GM23248 (cell line): ENCODE data around the gene TBX18. TPM values are rescaled to one million over a fixed set of nuclear protein-coding genes. Genes with fewer than 3 reads are reported as not detected.

Source experiments
- DNase-seq: peaks from one replicate; pipeline ENCODE4 v3.0.0-alpha.2; 2015
- H2AFZ ChIP-seq: fragments of 200-600 bp; sonication (generic); 2 replicates; pipeline ENCODE4 v1.6.1; 2016; ENCODE audit warnings: antibody characterized with exemption
- H3F3A ChIP-seq: fragments of 200-600 bp; sonication (generic); 2 replicates; pipeline ENCODE4 v1.6.1; 2016; ENCODE audit warnings: mild to moderate bottlenecking, antibody characterized with exemption, mixed run types; ENCODE audit not compliant: insufficient read depth
- H3K27ac ChIP-seq: fragments of 200-600 bp; sonication (generic); 2 replicates; pipeline ENCODE4 v1.5.1; 2016; ENCODE audit warnings: mild to moderate bottlenecking
- H3K27me3 ChIP-seq: fragments of 200-600 bp; sonication (generic); replicated peaks from 2 replicates; pipeline ENCODE4 v1.6.1; 2016; ENCODE audit warnings: mild to moderate bottlenecking; ENCODE audit not compliant: insufficient read depth
- H3K36me3 ChIP-seq: fragments of 200-600 bp; sonication (generic); 2 replicates; pipeline ENCODE4 v1.6.1; 2016; ENCODE audit warnings: low read depth, mild to moderate bottlenecking
- H3K4me1 ChIP-seq: fragments of 200-600 bp; sonication (generic); 2 replicates; pipeline ENCODE4 v1.6.1; 2016; ENCODE audit warnings: mild to moderate bottlenecking; ENCODE audit not compliant: insufficient read depth
- H3K4me2 ChIP-seq: fragments of 200-600 bp; sonication (generic); one replicate; pipeline ENCODE4 v1.6.1; 2016; ENCODE audit warnings: mild to moderate bottlenecking; ENCODE audit not compliant: unreplicated experiment
- H3K4me3 ChIP-seq: fragments of 200-600 bp; sonication (generic); 2 replicates; pipeline ENCODE4 v1.5.1; 2016; ENCODE audit warnings: mild to moderate bottlenecking
- H3K79me2 ChIP-seq: fragments of 200-600 bp; sonication (generic); 2 replicates; pipeline ENCODE4 v1.6.1; 2016; ENCODE audit warnings: mild to moderate bottlenecking; ENCODE audit not compliant: insufficient read depth
- H3K9ac ChIP-seq: fragments of 200-600 bp; sonication (generic); 2 replicates; pipeline ENCODE4 v1.6.1; 2016; ENCODE audit warnings: mild to moderate bottlenecking
- H3K9me2 ChIP-seq: fragments of 200-600 bp; sonication (generic); 2 replicates; pipeline ENCODE4 v1.6.1; 2016; ENCODE audit warnings: mixed run types, mild to moderate bottlenecking, moderate library complexity; ENCODE audit not compliant: insufficient read depth
- H3K9me3 ChIP-seq: fragments of 200-600 bp; sonication (generic); one replicate; pipeline ENCODE4 v1.6.1; 2017; ENCODE audit warnings: low read depth
- H4K20me1 ChIP-seq: fragments of 200-600 bp; sonication (generic); 2 replicates; pipeline ENCODE4 v1.6.0; 2016; ENCODE audit not compliant: insufficient read depth
- EZH2 ChIP-seq: fragments of 200-600 bp; sonication (generic); IDR thresholded peaks from 2 replicates; pipeline ENCODE4 v1.6.1; 2018; ENCODE audit warnings: antibody characterized with exemption, mild to moderate bottlenecking; ENCODE audit not compliant: insufficient read depth, poor library complexity, severe bottlenecking
- EZH2phosphoT487 ChIP-seq: fragments of 200-600 bp; sonication (generic); IDR thresholded peaks from 2 replicates; pipeline ENCODE4 v1.6.1; 2018; ENCODE audit warnings: antibody characterized with exemption, moderate library complexity, mild to moderate bottlenecking, low read depth; ENCODE audit not compliant: insufficient read depth
- WGBS, 2 experiments: methylation state at CpG; one replicate each; pipeline ENCODE4 v1.1.6; 2015 to 2017; ENCODE audit warnings: low lambda C conversion rate in 2 of 2, low coverage in 1 of 2; ENCODE audit errors: missing lambda C conversion rate in 2 of 2; 5-methylcytosine and 5-hydroxymethylcytosine counted together
- in situ Hi-C: fragments of 300-500 bp; cut with MboI; formaldehyde crosslinking; loops from 2 replicates; pipeline ENCODE4 v1.15.0; 2020
- polyA plus RNA-seq: library from polyadenylated mRNA; unstranded; fragments of >200 nt; fragmentation: Nextera tagmentation; extraction: Ambion mirVana; gene quantifications from 2 replicates; pipeline ENCODE4 v1.2.1, GENCODE V29; 2016
- total RNA-seq: library from RNA; depleted of rRNA; stranded (reverse); fragments of >200 nt; shearing (Covaris generic); gene quantifications from 2 replicates; pipeline ENCODE4 v1.2.3, GENCODE V29; 2014; rRNA removed

Gene TBX18
- total RNA-seq: 13.5 and 16.2 TPM in 2 replicates
- polyA plus RNA-seq: 5.1 and 5.7 TPM in 2 replicates

- peak within 1 kb of the TSS; percentile 95 for H3K9ac ChIP-seq
- H3K36me3 ChIP-seq: no peaks in the 10 kb centered on the region
- H3K9me2 ChIP-seq: no peaks in the 10 kb centered on the region
- H3K4me1 ChIP-seq: peaks cover 19% of the 10 kb centered on the region
- H3K27ac ChIP-seq: peak within 1 kb of the TSS; percentile 93
- H3K27me3 ChIP-seq: peaks cover 3% of the 10 kb centered on the region; the same call in 1 of the 2 replicates
- H3K4me3 ChIP-seq: peak within 1 kb of the TSS; percentile 91
- H3K9me3 ChIP-seq: no peaks in the 10 kb centered on the region
- peaks cover 32% of the 10 kb centered on the region for H3F3A ChIP-seq
- no peaks in the 10 kb centered on the region for H4K20me1 ChIP-seq
- DNase-seq: peak; percentile 100
- H3K79me2 ChIP-seq: peaks cover 36% of the 10 kb centered on the region
- no peak for TF ChIP-seq EZH2phosphoT487
- TF ChIP-seq EZH2: no peak
- H2AFZ ChIP-seq: peak within 1 kb of the TSS; percentile 87
- H3K4me2 ChIP-seq: peak within 1 kb of the TSS; percentile 93
- 1% methylated on average over 42 of the region's 42 CpGs for WGBS, 2 experiments
- in situ Hi-C loops: loop anchor here (25.0 kb wide), 2 partner anchors 723 to 877 kb away; no protein-coding TSS in a partner anchor
Measured at GRCh38 chr6:84764332-84765049, at the start of gene TBX18. TSS of gene TBX18 (minus strand) at chr6:84764598. CDS start at chr6:84764181, 417 bp downstream.

- Histone ChIP-seq H3K9ac (no peak overlapping the region), H3K9me3 (no peaks in the 10 kb centered on the region), H3K27me3 (no peaks in the 10 kb centered on the region), H4K20me1 (no peaks in the 10 kb centered on the region), H3K4me3 (no peak overlapping the region), H3K27ac (no peak overlapping the region), H3K36me3 (no peaks in the 10 kb centered on the region), H3K4me2 (no peak overlapping the region), H2AFZ (no peak overlapping the region), H3K9me2 (no peaks in the 10 kb centered on the region), H3F3A (no peaks in the 10 kb centered on the region), H3K4me1 (no peaks in the 10 kb centered on the region), H3K79me2 (no peaks in the 10 kb centered on the region)
- no peak for DNase-seq
- in situ Hi-C loops: no loop called here
- TF ChIP-seq EZH2: no peak
- no peak for TF ChIP-seq EZH2phosphoT487
Measured at GRCh38 chr6:84811351-84811750, 47.0 kb upstream of the TBX18 start.

- H4K20me1 ChIP-seq: no peaks in the 10 kb centered on the region
- no peak overlapping the region for H3K4me2 ChIP-seq
- H2AFZ ChIP-seq: no peak overlapping the region
- 8 to 17% methylated on average over 4 of the region's 4 CpGs for WGBS, 2 experiments
- H3F3A ChIP-seq: 0 out of 2 replicates have a peak, but pooled peaks cover 7% of the 10 kb centered on the region
- H3K79me2 ChIP-seq: no peaks in the 10 kb centered on the region
- no peaks in the 10 kb centered on the region for H3K27me3 ChIP-seq
- no peak for DNase-seq
- H3K9me3 ChIP-seq: no peaks in the 10 kb centered on the region
- no peak for TF ChIP-seq EZH2phosphoT487
- no peak for TF ChIP-seq EZH2
- no peaks in the 10 kb centered on the region for H3K36me3 ChIP-seq
- no peaks in the 10 kb centered on the region for H3K9me2 ChIP-seq
- H3K9ac ChIP-seq: no peak overlapping the region
- H3K4me1 ChIP-seq: peaks cover 9% of the 10 kb centered on the region; the same call in 1 of the 2 replicates
- H3K27ac ChIP-seq: no peak overlapping the region
- no peak overlapping the region for H3K4me3 ChIP-seq
- in situ Hi-C loops: no loop called here
Measured at GRCh38 chr6:84809455-84809854, 45.1 kb upstream of the TBX18 start.

GRCh38 chr6:84808491-84809061 is 44.2 kb upstream of the TBX18 start:
- H3K4me3 ChIP-seq: no peak overlapping the region
- H3K4me2 ChIP-seq: no peak overlapping the region
- H3K4me1 ChIP-seq: peaks cover 9% of the 10 kb centered on the region; the same call in 1 of the 2 replicates
- DNase-seq: no peak
- no peaks in the 10 kb centered on the region for H3K9me3 ChIP-seq
- 0 out of 2 replicates have a peak, but pooled peaks cover 8% of the 10 kb centered on the region for H3F3A ChIP-seq
- H3K9me2 ChIP-seq: no peaks in the 10 kb centered on the region
- in situ Hi-C loops: no loop called here
- no peaks in the 10 kb centered on the region for H4K20me1 ChIP-seq
- no peaks in the 10 kb centered on the region for H3K36me3 ChIP-seq
- H3K79me2 ChIP-seq: no peaks in the 10 kb centered on the region
- peak overlapping the region; percentile 28; the same call in 1 of the 2 replicates for H2AFZ ChIP-seq
- TF ChIP-seq EZH2 (no peak), EZH2phosphoT487 (no peak)
- no peak overlapping the region for H3K9ac ChIP-seq
- H3K27me3 ChIP-seq: no peaks in the 10 kb centered on the region
- H3K27ac ChIP-seq: no peak overlapping the region
- 18% methylated on average over 6 of the region's 6 CpGs for WGBS, 2 experiments
